Stimulated activated CD8-positive, alpha-beta memory T cell treated with anti-CD3 and anti-CD28 coated beads, Interleukin-15, amount 100 ng/mL, for 24 hours (primary cell): ENCODE measurements around the gene POF1B.

Experiments used
- DNase-seq: peaks from one replicate; pipeline ENCODE4 v3.0.0-alpha.2; 2020; ENCODE audit warnings: low read depth

Gene POF1B

DNA sequence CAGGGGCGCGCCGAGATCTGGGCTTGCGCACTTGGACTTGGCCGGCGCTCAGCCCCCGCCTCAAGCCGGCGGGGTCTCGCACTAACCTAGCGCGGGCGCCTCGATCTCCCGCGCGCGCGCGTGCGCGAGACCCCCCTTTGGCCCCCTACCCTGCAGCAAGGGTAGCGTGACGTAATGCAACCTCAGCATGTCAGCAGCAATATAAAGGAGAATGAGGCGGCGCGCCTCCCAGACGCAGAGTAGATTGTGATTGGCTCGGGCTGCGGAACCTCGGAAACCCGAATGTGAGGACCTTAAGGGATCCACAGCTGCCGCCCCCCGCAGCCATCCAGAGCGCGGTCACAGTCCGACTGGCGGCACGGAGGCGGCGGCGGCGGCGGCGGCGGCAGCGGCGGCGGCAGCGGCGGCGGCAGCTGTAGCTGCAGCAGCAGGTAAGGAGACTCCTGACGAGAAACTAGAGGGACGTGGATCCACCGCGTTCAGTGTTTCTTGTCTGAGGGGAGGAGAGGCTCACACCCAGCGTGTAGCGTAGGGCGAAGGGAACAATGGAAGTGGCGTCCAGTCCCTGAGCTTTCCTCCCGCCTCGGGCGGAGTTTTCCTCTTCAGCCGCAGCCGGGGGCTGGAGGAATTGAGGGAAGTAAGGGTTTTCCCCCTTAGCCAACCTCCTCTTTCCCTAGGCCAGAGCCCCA, 135.6 kb downstream of the POF1B start, which contains the start of the genes SATL1 and ZNF711:
TSS of gene SATL1 (minus strand) at position 19 of the 689 bp plus-strand sequence. CDS start 134,811 bp downstream, outside the sequence.
TSS of gene ZNF711 (plus strand) at position 231 of the 689 bp plus-strand sequence. CDS start 3,582 bp downstream, outside the sequence.
- no peak for DNase-seq

DNA sequence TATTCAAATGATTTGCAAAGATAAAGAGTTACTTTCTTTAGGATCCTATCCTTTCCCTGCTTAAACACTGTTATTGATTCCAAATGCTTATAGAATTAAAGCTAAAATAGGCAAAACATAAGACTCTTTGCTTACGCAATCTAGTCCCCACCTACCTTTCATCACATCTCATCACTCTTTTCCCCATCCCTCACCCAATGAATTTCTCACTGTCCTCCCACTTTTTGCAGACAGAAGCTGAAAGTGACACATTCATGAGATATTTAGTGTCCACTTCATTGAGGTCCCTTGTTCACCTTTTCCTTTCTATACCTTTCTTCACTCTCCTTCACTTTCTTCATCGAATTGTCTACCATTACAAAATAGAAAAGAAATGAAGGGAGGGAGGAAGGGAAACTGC, 136.3 kb downstream of the POF1B start:
- DNase-seq: no peak
